GM19467 (cell line): Measurements from ENCODE around the gene UNC5A.

Source experiments
- ATAC-seq: cut with Tn5 transposase; IDR thresholded peaks from one replicate; pipeline ENCODE4 v1.9.1; 2021; ENCODE audit warnings: mild to moderate bottlenecking, moderate library complexity; ENCODE audit not compliant: unreplicated experiment

UNC5A gene

GRCh38 chr5:176890455-176891330 is 80.3 kb downstream of the UNC5A start:
- ATAC-seq: no peak

DNA sequence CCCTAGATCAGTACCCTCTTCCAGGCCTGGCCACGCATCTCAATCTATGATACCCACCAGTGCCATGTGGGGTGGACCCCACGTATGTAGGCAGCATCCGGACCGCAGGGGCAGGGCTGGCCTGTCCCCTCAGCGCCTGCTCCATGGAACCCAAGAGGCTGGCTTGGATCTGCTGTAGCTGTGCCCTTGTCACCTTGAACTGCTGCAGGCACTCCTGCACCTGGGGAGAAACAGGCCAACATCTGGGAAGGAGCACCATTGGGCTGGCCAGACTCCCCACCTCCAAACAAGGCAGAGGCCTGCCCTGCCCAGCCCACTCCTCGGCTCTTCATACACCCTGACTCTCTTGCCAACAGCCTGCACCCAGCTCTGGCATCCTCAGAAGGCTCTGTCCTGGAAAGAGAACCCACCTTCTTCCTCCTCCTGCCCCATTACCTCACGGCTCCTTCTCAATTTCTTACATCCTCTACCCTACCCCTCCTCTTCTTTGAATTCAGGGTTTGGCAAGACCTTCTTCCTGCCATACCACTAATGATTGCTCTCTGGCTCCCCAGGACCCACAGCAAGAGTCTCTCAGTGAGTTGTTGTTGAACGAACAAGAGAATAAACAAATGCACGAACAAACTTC is 81.1 kb downstream of the UNC5A start:
- ATAC-seq: no peak

GRCh38 chr5:176892663-176893062 is 82.3 kb downstream of the UNC5A start:
- ATAC-seq: no peak

GRCh38 chr5:176894298-176894697 is 83.9 kb downstream of the UNC5A start:
- ATAC-seq: no peak

GRCh38 chr5:176895831-176896230 is 85.5 kb downstream of the UNC5A start:
- ATAC-seq: no peak

DNA sequence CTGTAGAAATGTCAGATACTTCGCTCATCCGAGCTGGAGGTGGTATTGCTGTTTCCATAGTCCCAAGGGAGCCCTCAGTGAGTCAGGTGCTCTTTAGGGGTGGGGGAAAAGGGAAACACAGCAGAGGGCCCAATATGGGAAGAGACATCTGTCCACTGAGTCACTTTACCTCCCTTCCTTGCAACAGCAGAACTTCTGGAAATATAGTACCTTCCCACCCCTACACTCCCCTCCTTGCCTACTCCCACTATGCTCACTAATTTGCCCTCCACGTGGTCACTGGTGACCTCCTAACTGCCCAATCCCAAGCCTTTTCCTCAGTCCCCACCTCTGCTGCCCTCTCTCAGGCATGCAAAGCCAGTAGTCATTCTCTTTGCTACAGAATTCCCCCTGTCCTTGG is 86.9 kb downstream of the UNC5A start:
- ATAC-seq: no peak

DNA sequence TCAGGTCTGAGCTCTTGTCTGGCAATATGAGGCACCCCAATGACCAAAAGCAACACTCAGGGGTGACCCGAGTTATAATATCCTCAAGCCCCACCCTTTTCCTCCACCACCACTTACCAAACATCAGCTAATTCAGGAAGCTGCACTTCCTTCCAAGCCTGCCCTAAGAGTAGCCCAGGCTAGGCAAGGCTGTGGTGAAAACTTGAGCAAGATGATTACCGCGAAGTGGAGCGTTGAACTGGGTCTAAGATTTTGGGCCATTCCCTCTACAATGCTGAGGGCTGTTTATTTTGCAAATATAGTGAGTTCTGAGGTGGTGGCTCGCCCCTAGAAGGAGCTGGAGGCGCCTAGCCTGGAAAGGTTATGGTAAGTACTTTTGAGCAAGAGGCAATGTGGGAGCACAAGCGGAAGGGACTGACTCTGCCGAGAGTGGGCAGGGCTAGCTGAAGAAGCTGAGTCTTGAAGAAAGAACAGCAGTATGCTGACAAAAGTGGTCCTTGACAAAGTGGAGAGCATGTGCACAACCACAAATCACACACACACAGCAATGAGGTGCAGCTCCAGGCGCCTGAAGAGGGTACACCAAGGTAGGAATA is 89.0 kb downstream of the UNC5A start, which contains the start of gene HK3:
Gene HK3 (minus strand): TSS at position 51 of the 596 bp plus-strand sequence. CDS start 3,187 bp downstream, outside the sequence.
- no peak for ATAC-seq

- ATAC-seq: no peak
Observed at GRCh38 chr5:176899946-176900779, 89.8 kb downstream of the UNC5A start.

DNA sequence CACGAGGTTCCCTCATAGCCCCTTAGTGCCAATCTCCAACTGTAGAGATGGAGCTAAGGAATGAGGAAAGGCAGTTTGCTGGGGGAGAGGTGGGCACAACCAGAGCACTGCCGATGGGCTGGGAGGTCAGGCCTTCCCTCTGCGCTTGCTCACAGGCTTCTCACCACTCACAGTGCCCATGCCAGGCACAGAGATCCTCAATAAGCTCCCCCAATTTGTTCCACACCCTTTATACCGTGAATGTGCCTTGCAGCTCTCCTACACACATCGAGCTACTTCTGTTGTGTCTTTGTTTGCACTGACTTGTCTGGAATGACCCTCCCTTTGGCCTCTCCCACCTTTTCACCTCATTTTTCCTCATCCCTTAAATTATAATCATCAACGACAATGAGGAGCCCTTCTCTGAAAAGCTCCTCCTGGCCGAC is 90.4 kb downstream of the UNC5A start:
- ATAC-seq: no peak

GRCh38 chr5:176901260-176902101 is 91.1 kb downstream of the UNC5A start:
- ATAC-seq: peak; percentile 36

GRCh38 chr5:176902102-176902814 is 91.9 kb downstream of the UNC5A start:
- ATAC-seq: no peak

- ATAC-seq: no peak
Observed at GRCh38 chr5:176902911-176903664, 92.7 kb downstream of the UNC5A start.

- no peak for ATAC-seq
Observed at GRCh38 chr5:176904276-176904675, 93.9 kb downstream of the UNC5A start.

DNA sequence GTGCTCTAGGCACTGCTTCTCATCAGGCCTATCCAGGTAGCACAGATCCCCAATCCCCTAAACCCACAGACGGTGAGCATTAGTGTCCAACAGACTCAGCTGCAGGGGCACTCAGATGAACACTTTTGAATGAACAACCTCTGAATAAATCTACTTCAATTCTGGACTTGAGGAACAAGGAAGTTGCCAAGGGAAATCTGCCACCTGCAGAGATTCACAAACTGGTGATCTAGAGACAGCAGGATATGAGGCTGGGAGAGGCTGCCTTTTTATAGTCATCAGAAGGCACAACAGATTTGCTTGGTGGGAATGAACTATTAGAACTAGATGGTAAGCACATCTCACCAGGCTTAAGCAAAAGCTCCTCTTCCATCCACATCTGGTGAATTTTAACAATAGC is 95.8 kb downstream of the UNC5A start:
- no peak for ATAC-seq

- no peak for ATAC-seq
Observed at GRCh38 chr5:176906796-176907195, 96.4 kb downstream of the UNC5A start.

DNA sequence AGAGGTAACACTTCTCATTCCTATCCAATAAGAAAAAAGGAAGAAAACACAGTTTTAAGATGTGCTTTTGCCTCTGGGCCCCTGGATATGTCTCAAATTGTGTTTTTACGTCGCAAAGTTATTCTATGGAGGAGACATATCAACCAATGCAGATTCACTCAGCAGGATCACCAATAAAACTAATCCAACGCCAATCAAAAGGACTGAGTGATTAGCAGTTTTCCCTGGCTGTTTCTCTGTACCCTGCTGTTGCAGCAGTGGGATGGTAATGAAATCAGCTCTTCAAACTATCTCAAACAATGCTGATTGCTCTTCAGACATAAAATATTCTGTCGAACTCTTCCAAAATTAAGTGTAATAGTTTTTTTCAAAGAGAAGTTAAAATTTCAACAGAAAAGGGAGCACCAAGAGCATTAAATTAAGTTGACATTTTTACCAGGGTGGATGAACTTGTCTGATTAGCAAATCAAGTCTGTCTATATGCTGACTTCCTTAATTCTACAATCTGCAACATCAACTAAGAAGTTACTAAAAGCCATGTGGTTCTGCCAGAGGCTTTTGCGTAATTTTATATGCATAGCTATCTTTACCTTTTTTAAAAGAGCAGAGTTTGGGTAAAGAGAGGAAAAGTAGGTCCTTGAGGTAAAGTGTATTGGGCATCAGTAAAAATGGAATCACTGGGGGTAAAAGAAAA is 98.5 kb downstream of the UNC5A start:
- no peak for ATAC-seq

GRCh38 chr5:176912115-176912514 is 101.8 kb downstream of the UNC5A start:
- ATAC-seq: no peak

- no peak for ATAC-seq
Observed at GRCh38 chr5:176915906-176916305, 105.5 kb downstream of the UNC5A start.
